Measurements from ENCODE around the gene LIME1. TPM values are rescaled to one million over a fixed set of nuclear protein-coding genes. Genes with fewer than 3 reads are reported as not detected.

LIME1 gene
- total RNA-seq, 4 donors from 2014 or later = 8.7 to 25.0 (median 11.5) TPM

DNA sequence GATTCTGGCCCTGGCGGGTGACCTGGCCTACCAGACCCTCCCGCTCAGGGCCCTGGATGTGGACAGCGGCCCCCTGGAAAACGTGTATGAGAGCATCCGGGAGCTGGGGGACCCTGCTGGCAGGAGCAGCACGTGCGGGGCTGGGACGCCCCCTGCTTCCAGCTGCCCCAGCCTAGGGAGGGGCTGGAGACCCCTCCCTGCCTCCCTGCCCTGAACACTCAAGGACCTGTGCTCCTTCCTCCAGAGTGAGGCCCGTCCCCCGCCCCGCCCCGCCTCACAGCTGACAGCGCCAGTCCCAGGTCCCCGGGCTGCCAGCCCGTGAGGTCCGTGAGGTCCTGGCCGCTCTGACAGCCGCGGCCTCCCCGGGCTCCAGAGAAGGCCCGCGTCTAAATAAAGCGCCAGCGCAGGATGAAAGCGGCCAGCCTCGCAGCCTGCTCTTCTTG, 2.2 kb downstream of the LIME1 start:
- Histone ChIP-seq H3K4me1 (peaks cover 19 to 29% of the 10 kb centered on the region in 2 donors), H3K9me3 (no peaks in the 10 kb centered on the region), H3K27ac (peak overlapping the region; percentile 57 to 91 (median 91)), H3K27me3 (no peaks in the 10 kb centered on the region), H3K36me3 (peaks cover 24 to 33% of the 10 kb centered on the region in 2 donors), H3K4me3 (replicated peaks in 1 of 3) (peak overlapping the region in 1 of 3 donors; percentile 35)
- intact Hi-C loops (cut with DNase I) = no loop called here
- DNase-seq = peak; percentile 85 to 86
- 0 to 13% methylated on average over 4 to 6 of the region's 26 CpGs for WGBS, 2 donors
- no peak for TF ChIP-seq POLR2A (IDR thresholded peaks at IDR 0.05)
- TF ChIP-seq, protein P1, sequence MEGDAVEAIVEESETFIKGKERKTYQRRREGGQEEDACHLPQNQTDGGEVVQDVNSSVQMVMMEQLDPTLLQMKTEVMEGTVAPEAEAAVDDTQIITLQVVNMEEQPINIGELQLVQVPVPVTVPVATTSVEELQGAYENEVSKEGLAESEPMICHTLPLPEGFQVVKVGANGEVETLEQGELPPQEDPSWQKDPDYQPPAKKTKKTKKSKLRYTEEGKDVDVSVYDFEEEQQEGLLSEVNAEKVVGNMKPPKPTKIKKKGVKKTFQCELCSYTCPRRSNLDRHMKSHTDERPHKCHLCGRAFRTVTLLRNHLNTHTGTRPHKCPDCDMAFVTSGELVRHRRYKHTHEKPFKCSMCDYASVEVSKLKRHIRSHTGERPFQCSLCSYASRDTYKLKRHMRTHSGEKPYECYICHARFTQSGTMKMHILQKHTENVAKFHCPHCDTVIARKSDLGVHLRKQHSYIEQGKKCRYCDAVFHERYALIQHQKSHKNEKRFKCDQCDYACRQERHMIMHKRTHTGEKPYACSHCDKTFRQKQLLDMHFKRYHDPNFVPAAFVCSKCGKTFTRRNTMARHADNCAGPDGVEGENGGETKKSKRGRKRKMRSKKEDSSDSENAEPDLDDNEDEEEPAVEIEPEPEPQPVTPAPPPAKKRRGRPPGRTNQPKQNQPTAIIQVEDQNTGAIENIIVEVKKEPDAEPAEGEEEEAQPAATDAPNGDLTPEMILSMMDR (IDR thresholded peaks at IDR 0.05) = no peak

DNA sequence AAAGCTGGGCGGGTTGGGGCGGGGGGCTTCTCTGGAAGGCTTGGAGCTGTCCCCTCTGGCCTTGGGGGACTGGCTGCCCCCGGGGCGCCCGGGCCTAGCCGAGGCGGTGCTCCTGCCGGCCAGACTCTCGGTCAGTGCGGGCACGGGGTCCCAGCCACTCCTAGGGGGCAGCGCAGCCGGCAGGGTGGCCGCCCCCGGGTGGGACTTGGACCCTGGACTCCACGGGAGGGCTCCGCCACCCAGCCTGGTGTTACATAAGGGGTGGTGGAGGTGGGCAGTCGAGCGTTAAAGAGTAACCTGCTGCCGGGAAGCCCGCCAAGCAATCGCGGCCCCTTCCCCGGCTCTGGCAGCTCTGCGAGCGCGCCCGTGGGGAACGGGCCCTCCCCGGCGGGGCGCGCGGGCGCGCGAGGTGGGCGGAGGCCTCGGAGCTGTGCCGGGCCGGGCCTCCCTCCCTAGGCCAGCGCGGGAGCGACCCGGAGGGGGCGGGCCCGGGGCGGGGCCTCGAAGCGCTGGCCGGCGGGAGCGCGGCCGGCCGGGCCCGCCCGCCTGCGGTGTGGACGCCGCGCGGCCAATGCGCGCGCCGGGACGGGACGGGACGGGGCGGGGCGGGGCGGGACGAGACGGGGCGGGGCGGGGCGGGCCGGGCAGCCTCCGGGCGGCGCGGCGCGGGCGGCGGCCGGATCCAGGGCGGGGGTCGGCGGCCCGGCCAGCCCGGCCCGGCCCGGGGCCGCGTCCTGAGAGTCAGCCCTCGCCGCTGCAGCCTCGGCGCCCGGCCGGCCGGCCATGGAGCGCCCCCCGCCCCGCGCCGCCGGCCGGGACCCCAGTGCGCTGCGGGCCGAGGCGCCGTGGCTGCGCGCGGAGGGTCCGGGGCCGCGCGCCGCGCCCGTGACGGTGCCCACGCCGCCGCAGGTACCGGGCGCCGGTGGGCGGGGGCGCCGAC, 2.9 kb downstream of the LIME1 start, which contains the start of gene SLC2A4RG:
Gene SLC2A4RG, plus strand, starts transcription at position 647 of the 940 bp plus-strand sequence. Its CDS starts 137 bp downstream, at position 784.
- DNase-seq = peak; percentile 84 to 87
- Histone ChIP-seq H3K4me1 (peaks cover 19 to 29% of the 10 kb centered on the region in 2 donors), H3K36me3 (peaks cover 19 to 29% of the 10 kb centered on the region in 2 donors), H3K27me3 (no peaks in the 10 kb centered on the region), H3K4me3 (replicated peaks in 1 of 3) (peak within 1 kb of the TSS; percentile 39 to 66 (median 53)), H3K9me3 (no peaks in the 10 kb centered on the region), H3K27ac (peak within 1 kb of the TSS; percentile 68 to 94 (median 91))
- TF ChIP-seq POLR2A (IDR thresholded peaks at IDR 0.05) = no peak
- TF ChIP-seq, protein P1 (IDR thresholded peaks at IDR 0.05) = no peak
- intact Hi-C loops (cut with DNase I) = loop anchor here (5.0 kb wide), 1 partner anchor 202 kb away; the partner anchor contains the start of gene PTK6
- WGBS, 2 donors = 0% methylated on average over 2 of the region's 136 CpGs; no CpG with 5 or more reads in 1 of the 2 donors

DNA sequence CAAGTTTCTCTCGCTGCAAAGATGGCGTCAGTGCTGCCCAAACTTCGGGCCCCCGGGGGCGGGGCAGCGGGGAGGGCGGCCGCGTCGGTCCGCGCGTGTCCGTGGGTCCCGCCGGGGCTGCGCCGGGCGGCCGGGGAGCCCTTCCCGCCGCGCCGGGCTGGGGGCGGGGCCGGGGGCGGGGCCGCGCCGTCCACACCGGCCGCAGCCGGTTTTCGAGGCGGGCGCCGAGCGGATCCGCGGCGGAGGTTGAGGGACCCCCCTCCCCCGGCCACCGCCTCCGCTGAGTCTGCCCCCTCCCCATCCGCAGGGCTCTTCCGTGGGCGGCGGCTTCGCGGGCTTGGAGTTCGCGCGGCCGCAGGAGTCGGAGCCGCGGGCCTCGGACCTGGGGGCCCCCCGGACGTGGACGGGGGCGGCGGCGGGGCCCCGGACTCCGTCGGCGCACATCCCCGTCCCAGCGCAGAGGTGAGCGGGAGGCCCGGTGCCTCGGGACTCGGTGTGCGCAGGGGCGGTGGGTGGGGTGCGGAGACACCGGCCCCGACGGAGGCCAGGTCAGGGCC, 3.7 kb downstream of the LIME1 start:
- Histone ChIP-seq H3K4me3 (replicated peaks in 1 of 3) (peak overlapping the region; percentile 39 to 66 (median 53)), H3K36me3 (peaks cover 17 to 22% of the 10 kb centered on the region in 2 donors), H3K27me3 (no peaks in the 10 kb centered on the region), H3K9me3 (no peaks in the 10 kb centered on the region), H3K27ac (peak overlapping the region; percentile 68 to 94 (median 88)), H3K4me1 (peaks cover 19 to 29% of the 10 kb centered on the region in 2 donors)
- intact Hi-C loops (cut with DNase I) = loop anchor here (5.0 kb wide), 1 partner anchor 203 kb away; the partner anchor contains the start of gene PTK6
- DNase-seq = peak; percentile 49 to 53
- no CpG with 5 or more reads among the region's 80 CpGs for WGBS, 2 donors
- no peak for TF ChIP-seq POLR2A (IDR thresholded peaks at IDR 0.05)
- TF ChIP-seq, protein P1 (IDR thresholded peaks at IDR 0.05) = no peak

DNA sequence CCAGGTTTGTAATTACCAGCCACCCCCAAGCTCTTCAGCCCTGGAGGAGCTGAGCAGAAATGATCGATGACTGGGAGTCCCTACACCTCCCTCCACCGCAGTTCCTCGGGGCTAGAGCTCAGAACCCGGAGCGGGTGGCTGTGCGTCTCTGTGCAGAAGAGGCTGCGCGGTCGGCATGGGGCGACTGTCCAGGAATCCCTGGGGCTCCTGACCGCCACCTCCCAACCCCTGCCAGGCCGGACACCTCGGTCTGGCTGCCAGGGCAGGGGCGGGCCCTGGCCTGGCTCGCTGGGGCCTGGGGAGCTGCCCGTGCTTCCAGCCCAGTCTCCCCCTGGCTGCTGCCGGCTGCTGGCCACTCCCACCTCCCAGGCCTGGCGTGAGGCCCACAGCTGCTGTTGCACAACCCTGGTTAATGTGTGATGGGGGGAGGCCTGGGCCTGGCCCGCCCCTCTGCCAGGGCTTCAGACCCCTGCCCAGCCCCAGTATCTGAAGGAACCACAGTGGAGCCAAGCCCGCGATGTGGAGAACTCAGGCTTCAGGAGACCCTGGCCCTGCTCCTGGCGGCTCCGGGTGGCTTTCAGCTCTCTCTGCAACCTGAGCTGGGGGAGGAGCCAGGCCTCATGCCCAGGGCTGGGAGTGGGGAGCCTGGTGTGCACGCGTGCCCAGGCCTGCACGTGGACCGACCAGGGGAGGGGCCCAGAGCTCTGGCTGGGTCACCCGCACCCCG, 4.3 kb downstream of the LIME1 start:
- peak in 1 of 2 donors; percentile 57 for TF ChIP-seq POLR2A (IDR thresholded peaks at IDR 0.05)
- TF ChIP-seq, protein P1 (IDR thresholded peaks at IDR 0.05) = peak in 2 of 6 experiments; percentile 12 to 24
- Histone ChIP-seq H3K4me3 (replicated peaks in 1 of 3) (peak overlapping the region; percentile 39 to 66 (median 53)), H3K36me3 (peaks cover 15% of the 10 kb centered on the region in 2 donors), H3K4me1 (peaks cover 19 to 29% of the 10 kb centered on the region in 2 donors), H3K27ac (peak overlapping the region; percentile 68 to 94 (median 88)), H3K27me3 (no peaks in the 10 kb centered on the region), H3K9me3 (no peaks in the 10 kb centered on the region)
- peak; percentile 94 to 95 for DNase-seq
- WGBS, 2 donors = 4% methylated on average over 8 of the region's 29 CpGs; no CpG with 5 or more reads in 1 of the 2 donors
- intact Hi-C loops (cut with DNase I) = loop anchor here (5.0 kb wide), 1 partner anchor 203 kb away; the partner anchor contains the start of gene PTK6
